GM12878 (cell line): Measurements from ENCODE around the gene TP53BP1.

Experiments
- CEBPZ ChIP-seq: fragments of 150-350 bp; IDR thresholded peaks from 2 replicates; pipeline ENCODE4 v1.6.1; 2016; ENCODE audit warnings: low read depth, low read length
- CTCF ChIP-seq, 3 experiments: IDR thresholded peaks in 2 of 3; conservative IDR thresholded peaks in 1 of 3; 2 replicates each; pipeline ENCODE4 v1.5.1; 2011; ENCODE audit warnings: low read depth in 3 of 3, low read length in 3 of 3, mild to moderate bottlenecking in 3 of 3, control low read depth in 2 of 3, moderate library complexity in 2 of 3, inconsistent platforms in 1 of 3, mixed read lengths in 1 of 3; ENCODE audit not compliant: control insufficient read depth in 2 of 3, insufficient read depth in 1 of 3; ENCODE audit errors: extremely low read depth in 1 of 3
- EGR1 ChIP-seq, 2 experiments: IDR thresholded peaks; 1 replicate in 1 of 2; 2 replicates in 1 of 2; pipeline ENCODE4 v1.6.1; 2011 to 2012; ENCODE audit warnings: low read depth in 2 of 2, low read length in 2 of 2, borderline replicate concordance in 1 of 2, mild to moderate bottlenecking in 1 of 2, moderate library complexity in 1 of 2
- EP300 ChIP-seq, 2 experiments: fragments of 150-350 bp in 1 of 2; IDR thresholded peaks; 2 replicates each; pipeline ENCODE4 v1.6.1; 2011 to 2012; ENCODE audit warnings: low read depth in 2 of 2, low read length in 2 of 2, borderline replicate concordance in 1 of 2, improper control_type of control experiment in 1 of 2, inconsistent platforms in 1 of 2; ENCODE audit not compliant: control insufficient read depth in 1 of 2
- EZH2 ChIP-seq: IDR thresholded peaks from 2 replicates; pipeline ENCODE4 v1.6.1; 2012; ENCODE audit warnings: low read depth, mild to moderate bottlenecking, control low read depth, inconsistent platforms, low read length, borderline replicate concordance; ENCODE audit not compliant: control insufficient read depth
- MYC ChIP-seq: IDR thresholded peaks from 2 replicates; pipeline ENCODE4 v1.6.1; 2011; ENCODE audit warnings: mild to moderate bottlenecking, low read length, moderate library complexity, inconsistent platforms; ENCODE audit not compliant: insufficient read depth, insufficient replicate concordance, insufficient read length, severe bottlenecking
- PKNOX1 ChIP-seq: fragments of 450-650 bp; IDR thresholded peaks from 2 replicates; pipeline ENCODE4 v1.6.1; 2016; ENCODE audit warnings: mild to moderate bottlenecking
- POLR2A ChIP-seq: IDR thresholded peaks from 2 replicates; pipeline ENCODE4 v1.6.1; 2011; ENCODE audit warnings: low read depth, mild to moderate bottlenecking, low read length
- SIX5 ChIP-seq: IDR thresholded peaks from 2 replicates; pipeline ENCODE4 v1.6.1; 2011; ENCODE audit warnings: mild to moderate bottlenecking, low read depth, low read length, moderate library complexity; ENCODE audit not compliant: severe bottlenecking
- SRF ChIP-seq, 2 experiments: IDR thresholded peaks; 2 replicates each; pipeline ENCODE4 v1.6.1; 2011; ENCODE audit warnings: low read depth in 2 of 2, low read length in 2 of 2, mild to moderate bottlenecking in 1 of 2, moderate library complexity in 1 of 2
- YY1 ChIP-seq: IDR thresholded peaks from 2 replicates; pipeline ENCODE4 v1.6.1; 2011; ENCODE audit warnings: low read depth, mild to moderate bottlenecking, low read length
- ZBTB4 ChIP-seq: fragments of 450-650 bp; formaldehyde crosslinking; IDR thresholded peaks from 2 replicates; pipeline ENCODE4 v1.4.0; 2022; ENCODE audit warnings: mild to moderate bottlenecking, moderate library complexity
- ZNF274 ChIP-seq: IDR thresholded peaks from one replicate; pipeline ENCODE4 v1.8.0; 2011; ENCODE audit not compliant: insufficient read length, insufficient read depth

GRCh38 chr15:43382310-43382709 lies 110.6 kb downstream of the TP53BP1 start:
- TF ChIP-seq EGR1 (IDR thresholded peaks at IDR 0.05; ENCODE audit: borderline replicate concordance in 1 of 2, low read depth in 2 of 2, low read length in 2 of 2) (no peak), EZH2 (no peak), CTCF (IDR thresholded peaks at IDR 0.05 in 2 of 3, conservative IDR thresholded peaks at IDR 0.05 in 1 of 3; ENCODE audit: control insufficient read depth in 2 of 3, extremely low read depth in 1 of 3, insufficient read depth in 1 of 3, low read depth in 3 of 3, low read length in 3 of 3) (no peak), ZBTB4 (no peak), MYC (no peak), ZNF274 (no peak), SIX5 (no peak), POLR2A (no peak), SRF (IDR thresholded peaks at IDR 0.05; ENCODE audit: low read depth in 2 of 2, low read length in 2 of 2) (no peak), CEBPZ (no peak), EP300 (IDR thresholded peaks at IDR 0.05; ENCODE audit: borderline replicate concordance in 1 of 2, control insufficient read depth in 1 of 2, low read depth in 2 of 2, low read length in 2 of 2) (no peak), YY1 (no peak), PKNOX1 (no peak)
